Ishikawa (cell line): Measurements from ENCODE around the gene ST3GAL5.

Source experiments
- CEBPB ChIP-seq: IDR thresholded peaks from 2 replicates; pipeline ENCODE4 v1.6.1; 2012
- CREB1 ChIP-seq: IDR thresholded peaks from 2 replicates; pipeline ENCODE4 v1.6.1; 2012; ENCODE audit warnings: low read depth
- EGR1 ChIP-seq: IDR thresholded peaks from 2 replicates; pipeline ENCODE4 v1.6.1; 2012
- EP300 ChIP-seq: IDR thresholded peaks from 2 replicates; pipeline ENCODE4 v1.6.1; 2012; ENCODE audit warnings: borderline replicate concordance
- FOXM1 ChIP-seq: IDR thresholded peaks from 2 replicates; pipeline ENCODE4 v1.6.1; 2012; ENCODE audit warnings: low read depth, borderline replicate concordance
- MAX ChIP-seq: IDR thresholded peaks from 2 replicates; pipeline ENCODE4 v1.6.1; 2012
- NFIC ChIP-seq: IDR thresholded peaks from 2 replicates; pipeline ENCODE4 v1.6.1; 2012
- RAD21 ChIP-seq: IDR thresholded peaks from 2 replicates; pipeline ENCODE4 v1.6.1; 2012; ENCODE audit warnings: low read depth
- REST ChIP-seq: IDR thresholded peaks from 2 replicates; pipeline ENCODE4 v1.6.1; 2012; ENCODE audit warnings: low read depth, mild to moderate bottlenecking
- TAF1 ChIP-seq: IDR thresholded peaks from 2 replicates; pipeline ENCODE4 v1.6.1; 2012; ENCODE audit warnings: low read depth, mild to moderate bottlenecking
- TCF12 ChIP-seq: IDR thresholded peaks from 2 replicates; pipeline ENCODE4 v1.6.1; 2012; ENCODE audit warnings: low read depth
- TEAD4 ChIP-seq: IDR thresholded peaks from 2 replicates; pipeline ENCODE4 v1.6.1; 2012
- USF1 ChIP-seq: IDR thresholded peaks from 2 replicates; pipeline ENCODE4 v1.6.1; 2012
- YY1 ChIP-seq: IDR thresholded peaks from 2 replicates; pipeline ENCODE4 v1.6.1; 2012; ENCODE audit warnings: low read depth
- ZBTB7A ChIP-seq: IDR thresholded peaks from 2 replicates; pipeline ENCODE4 v1.6.1; 2012; ENCODE audit warnings: low read depth

Gene ST3GAL5

DNA sequence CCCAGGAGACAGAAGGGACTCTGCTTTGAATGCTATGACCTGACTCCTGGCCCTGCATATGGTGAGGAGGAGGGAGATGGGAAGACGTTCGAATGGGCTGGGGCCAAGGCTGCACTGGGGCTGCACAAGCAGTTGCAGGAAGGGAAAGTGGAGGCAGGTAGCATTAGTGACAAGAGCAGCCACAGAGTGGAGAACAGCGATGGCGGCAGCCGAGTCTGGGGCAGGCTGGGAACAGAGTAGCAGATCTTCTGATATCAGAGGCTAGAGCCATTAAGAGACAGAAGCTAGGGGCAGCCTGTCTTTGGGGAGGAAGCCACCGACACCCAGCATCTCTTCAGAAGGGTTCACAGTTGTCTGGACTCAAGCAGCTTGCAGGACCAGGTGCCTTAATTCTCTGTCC lies 50.1 kb downstream of the ST3GAL5 start:
- TF ChIP-seq MAX (no peak), TAF1 (no peak), EGR1 (no peak), CREB1 (no peak), ZBTB7A (no peak), CEBPB (no peak), YY1 (no peak), FOXM1 (no peak), TEAD4 (no peak), RAD21 (no peak), NFIC (no peak), TCF12 (no peak), EP300 (no peak), REST (no peak), USF1 (no peak)

DNA sequence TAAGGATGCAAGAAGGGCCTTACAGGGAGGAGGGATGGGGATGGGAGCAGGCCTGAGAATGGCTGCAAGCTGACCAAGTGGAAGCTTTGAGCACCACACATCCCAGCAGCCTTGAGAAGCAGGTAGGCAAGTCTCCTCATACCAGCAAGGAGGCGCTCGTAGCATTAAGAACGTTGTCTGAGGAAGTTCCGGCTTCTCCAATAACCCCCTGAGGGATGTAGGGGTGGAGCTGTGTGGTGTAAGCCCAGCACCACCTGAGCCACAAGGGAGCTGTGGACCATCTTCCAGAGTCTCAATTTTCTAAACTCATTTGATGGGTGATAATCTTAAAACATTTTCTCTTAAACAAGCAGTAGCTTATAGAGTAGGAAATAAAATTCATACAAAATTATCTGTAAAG lies 50.6 kb downstream of the ST3GAL5 start:
- TF ChIP-seq YY1 = no peak
- TF ChIP-seq CREB1 = no peak
- TF ChIP-seq FOXM1 = no peak
- no peak for TF ChIP-seq EGR1
- peak; percentile 28; the same call in 1 of the 2 replicates for TF ChIP-seq RAD21
- TF ChIP-seq REST = no peak
- no peak for TF ChIP-seq ZBTB7A
- TF ChIP-seq CEBPB = no peak

GRCh38 chr2:85834466-85834865 lies 54.3 kb downstream of the ST3GAL5 start:
- TF ChIP-seq MAX (no peak), NFIC (no peak)

DNA sequence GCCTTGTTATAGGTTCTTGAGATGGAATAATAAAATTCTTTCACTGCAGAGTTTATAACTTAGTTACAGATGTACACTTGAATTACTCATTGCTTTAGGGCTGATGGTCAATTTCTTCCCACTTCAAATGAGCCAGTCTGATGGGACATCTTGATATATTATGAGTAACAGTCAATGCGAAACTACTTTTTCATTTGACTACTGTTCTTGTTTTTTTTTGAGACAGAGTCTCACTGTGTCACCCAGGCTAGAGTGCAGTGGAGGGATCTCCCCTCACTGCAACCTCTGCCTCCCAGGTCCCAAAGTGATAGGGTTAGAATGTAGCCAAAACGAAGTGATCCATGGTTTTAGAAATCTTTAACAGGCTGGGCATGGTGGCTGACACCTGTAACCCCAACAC lies 57.1 kb downstream of the ST3GAL5 start:
- TF ChIP-seq TAF1 (no peak), FOXM1 (no peak), EGR1 (no peak), TCF12 (no peak), ZBTB7A (no peak), TEAD4 (no peak), RAD21 (no peak), REST (no peak), YY1 (no peak), NFIC (no peak), USF1 (no peak), CREB1 (no peak), MAX (no peak), EP300 (no peak), CEBPB (no peak)

GRCh38 chr2:85830645-85831044 lies 58.1 kb downstream of the ST3GAL5 start:
- TF ChIP-seq REST (no peak), EGR1 (no peak), TAF1 (no peak), YY1 (no peak), EP300 (no peak), RAD21 (no peak; the same call in 1 of the 2 replicates)
